ENCODE measurements around the gene ASXL1.

DNA sequence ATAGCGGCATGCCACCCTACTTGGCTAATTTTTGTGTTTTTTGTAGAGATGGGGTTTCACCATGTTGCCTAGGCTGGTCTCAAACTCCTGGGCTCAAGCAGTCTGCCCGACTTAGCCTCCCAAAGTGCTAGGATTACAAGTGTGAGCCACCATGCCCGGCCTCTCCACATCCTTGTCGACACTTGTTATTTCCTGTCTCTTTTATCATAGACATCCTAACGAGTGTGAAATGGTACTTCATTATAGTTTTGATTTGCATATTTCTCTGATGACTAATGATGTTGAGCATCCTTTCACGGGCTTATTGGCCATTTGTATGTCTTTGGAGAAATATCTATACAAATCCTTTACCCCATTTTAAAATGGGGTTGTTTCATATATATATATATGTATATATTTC, 39.0 kb upstream of the ASXL1 start:
- TF ChIP-seq, protein P1, sequence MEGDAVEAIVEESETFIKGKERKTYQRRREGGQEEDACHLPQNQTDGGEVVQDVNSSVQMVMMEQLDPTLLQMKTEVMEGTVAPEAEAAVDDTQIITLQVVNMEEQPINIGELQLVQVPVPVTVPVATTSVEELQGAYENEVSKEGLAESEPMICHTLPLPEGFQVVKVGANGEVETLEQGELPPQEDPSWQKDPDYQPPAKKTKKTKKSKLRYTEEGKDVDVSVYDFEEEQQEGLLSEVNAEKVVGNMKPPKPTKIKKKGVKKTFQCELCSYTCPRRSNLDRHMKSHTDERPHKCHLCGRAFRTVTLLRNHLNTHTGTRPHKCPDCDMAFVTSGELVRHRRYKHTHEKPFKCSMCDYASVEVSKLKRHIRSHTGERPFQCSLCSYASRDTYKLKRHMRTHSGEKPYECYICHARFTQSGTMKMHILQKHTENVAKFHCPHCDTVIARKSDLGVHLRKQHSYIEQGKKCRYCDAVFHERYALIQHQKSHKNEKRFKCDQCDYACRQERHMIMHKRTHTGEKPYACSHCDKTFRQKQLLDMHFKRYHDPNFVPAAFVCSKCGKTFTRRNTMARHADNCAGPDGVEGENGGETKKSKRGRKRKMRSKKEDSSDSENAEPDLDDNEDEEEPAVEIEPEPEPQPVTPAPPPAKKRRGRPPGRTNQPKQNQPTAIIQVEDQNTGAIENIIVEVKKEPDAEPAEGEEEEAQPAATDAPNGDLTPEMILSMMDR (IDR thresholded peaks at IDR 0.05), result no peak
- TF ChIP-seq POLR2AphosphoS5 (IDR thresholded peaks at IDR 0.05), result no peak
- TF ChIP-seq POLR2A (IDR thresholded peaks at IDR 0.05), result no peak
